ENCODE measurements around the gene PRRG4. TPM values are rescaled to one million over a fixed set of nuclear protein-coding genes. Genes with fewer than 3 reads are reported as not detected.
"Not testable (repeated sequence)": the region's sequence is repeated elsewhere in the genome, so short reads cannot be mapped to it uniquely, and the experiment has no call there.

The PRRG4 gene
- total RNA-seq, 2 donors from 2014 or later: 2.9 to 3.7 TPM

- Mint-ChIP-seq H3K27me3 (ENCODE audit: insufficient read depth) (peaks cover 2% of the 10 kb centered on the region), H3K4me1 (peaks cover 5% of the 10 kb centered on the region), H3K9me3 (peaks cover 7% of the 10 kb centered on the region), H3K36me3 (ENCODE audit: low read depth) (no peaks in the 10 kb centered on the region), H3K27ac (no peak overlapping the region), H3K4me3 (no peak overlapping the region)
- Histone ChIP-seq H3K27ac (ENCODE audit: low read depth, low read length) (no peak overlapping the region), H3K9me3 (ENCODE audit: control insufficient read depth, low read length) (no peaks in the 10 kb centered on the region), H3K9ac (ENCODE audit: extremely low read depth, low read length, poor library complexity, severe bottlenecking) (no peak overlapping the region), H3K4me3 (ENCODE audit: low read length) (no peak overlapping the region), H3K36me3 (ENCODE audit: control insufficient read depth, insufficient read depth, low read length) (no peaks in the 10 kb centered on the region), H3K27me3 (ENCODE audit: control insufficient read depth, insufficient read depth, low read length, poor library complexity, severe bottlenecking) (no peaks in the 10 kb centered on the region), H3K4me1 (ENCODE audit: control insufficient read depth, insufficient read depth, low read length) (no peaks in the 10 kb centered on the region)
- DNase-seq: no peak
- no peak for TF ChIP-seq CTCF (conservative IDR thresholded peaks at IDR 0.05)
Observed at GRCh38 chr11:32864555-32864954, 34.8 kb downstream of the PRRG4 start.

- not testable (repeated sequence) for H3K27me3 Mint-ChIP-seq (ENCODE audit: insufficient read depth); H3K36me3 Mint-ChIP-seq (ENCODE audit: low read depth); H3K4me1 ChIP-seq (ENCODE audit: control insufficient read depth, insufficient read depth, low read length); H3K4me3 ChIP-seq (ENCODE audit: low read length); H3K9me3 ChIP-seq (ENCODE audit: control insufficient read depth, low read length); H3K27me3 ChIP-seq (ENCODE audit: control insufficient read depth, insufficient read depth, low read length, poor library complexity, severe bottlenecking); H3K9ac ChIP-seq (ENCODE audit: extremely low read depth, low read length, poor library complexity, severe bottlenecking); H3K4me3 Mint-ChIP-seq; H3K36me3 ChIP-seq (ENCODE audit: control insufficient read depth, insufficient read depth, low read length); H3K27ac ChIP-seq (ENCODE audit: low read depth, low read length); H3K27ac Mint-ChIP-seq; H3K4me1 Mint-ChIP-seq; DNase-seq
- 56% methylated on average over 3 of the region's 4 CpGs; no CpG with 5 or more reads in 1 of the 2 experiments for WGBS, 2 experiments (ENCODE audit: insufficient coverage in 1 of 2, insufficient read length in 1 of 2)
- H3K9me3 Mint-ChIP-seq: peaks cover 20% of the 10 kb centered on the region
Observed at GRCh38 chr11:32868752-32869151, 39.0 kb downstream of the PRRG4 start.

GRCh38 chr11:32870676-32871075 is 40.9 kb downstream of the PRRG4 start:
- H3K4me1 Mint-ChIP-seq: peaks cover 14% of the 10 kb centered on the region
- H3K27ac Mint-ChIP-seq: no peak overlapping the region
- no peaks in the 10 kb centered on the region for H3K36me3 ChIP-seq (ENCODE audit: control insufficient read depth, insufficient read depth, low read length)
- H3K9ac ChIP-seq (ENCODE audit: extremely low read depth, low read length, poor library complexity, severe bottlenecking): no peak overlapping the region
- WGBS, 2 experiments (ENCODE audit: insufficient coverage in 1 of 2, insufficient read length in 1 of 2): 78 to 91% methylated on average over 2 of the region's 2 CpGs
- H3K27me3 ChIP-seq (ENCODE audit: control insufficient read depth, insufficient read depth, low read length, poor library complexity, severe bottlenecking): no peaks in the 10 kb centered on the region
- peaks cover 4% of the 10 kb centered on the region for H3K4me1 ChIP-seq (ENCODE audit: control insufficient read depth, insufficient read depth, low read length)
- no peak overlapping the region for H3K4me3 ChIP-seq (ENCODE audit: low read length)
- DNase-seq: peak; percentile 88
- peaks cover 7% of the 10 kb centered on the region for H3K9me3 ChIP-seq (ENCODE audit: control insufficient read depth, low read length)
- H3K27ac ChIP-seq (ENCODE audit: low read depth, low read length): no peak overlapping the region
- no peak overlapping the region for H3K4me3 Mint-ChIP-seq
- TF ChIP-seq CTCF (conservative IDR thresholded peaks at IDR 0.05): peak; percentile 79
- H3K9me3 Mint-ChIP-seq: peaks cover 20% of the 10 kb centered on the region
- H3K27me3 Mint-ChIP-seq (ENCODE audit: insufficient read depth): peaks cover 2% of the 10 kb centered on the region
- H3K36me3 Mint-ChIP-seq (ENCODE audit: low read depth): no peaks in the 10 kb centered on the region

- peaks cover 13% of the 10 kb centered on the region for H3K9me3 Mint-ChIP-seq
- peak; percentile 61 for DNase-seq
Observed at GRCh38 chr11:32874132-32874531, 44.4 kb downstream of the PRRG4 start.

More at GRCh38 chr11:32874132-32874531, 44.4 kb downstream of the PRRG4 start:
- H3K27ac Mint-ChIP-seq: peak overlapping the region; percentile 20
- no peak overlapping the region for H3K27ac ChIP-seq (ENCODE audit: low read depth, low read length)
- H3K4me3 Mint-ChIP-seq: no peak overlapping the region
- H3K36me3 ChIP-seq (ENCODE audit: control insufficient read depth, insufficient read depth, low read length): no peaks in the 10 kb centered on the region
- no peaks in the 10 kb centered on the region for H3K27me3 ChIP-seq (ENCODE audit: control insufficient read depth, insufficient read depth, low read length, poor library complexity, severe bottlenecking)
- TF ChIP-seq CTCF (conservative IDR thresholded peaks at IDR 0.05): no peak
- H3K4me3 ChIP-seq (ENCODE audit: low read length): no peak overlapping the region
- peaks cover 14% of the 10 kb centered on the region for H3K4me1 Mint-ChIP-seq
- peaks cover 4% of the 10 kb centered on the region for H3K4me1 ChIP-seq (ENCODE audit: control insufficient read depth, insufficient read depth, low read length)
- H3K9me3 ChIP-seq (ENCODE audit: control insufficient read depth, low read length): peaks cover 7% of the 10 kb centered on the region
- H3K27me3 Mint-ChIP-seq (ENCODE audit: insufficient read depth): no peaks in the 10 kb centered on the region
- no peaks in the 10 kb centered on the region for H3K36me3 Mint-ChIP-seq (ENCODE audit: low read depth)
- H3K9ac ChIP-seq (ENCODE audit: extremely low read depth, low read length, poor library complexity, severe bottlenecking): no peak overlapping the region

All from endodermal cell (in vitro differentiated cells).